Chondrocyte (in vitro differentiated cells): ENCODE measurements around the gene AFDN. TPM values are rescaled to one million over a fixed set of nuclear protein-coding genes. Genes with fewer than 3 reads are reported as not detected.

Experiments used
- DNase-seq: peaks from one replicate; pipeline ENCODE4 v3.0.0; 2021; ENCODE audit warnings: mixed read lengths, low spot score
- H3K27ac Mint-ChIP-seq: one replicate; pipeline ENCODE4 v1.8.0; 2021; ENCODE audit warnings: mild to moderate bottlenecking, moderate library complexity, mixed read lengths; ENCODE audit not compliant: unreplicated experiment
- H3K27me3 Mint-ChIP-seq: 2 replicates; pipeline ENCODE4 v1.8.0; 2021; ENCODE audit warnings: low read depth, mixed read lengths
- H3K36me3 Mint-ChIP-seq: 2 replicates; pipeline ENCODE4 v1.8.0; 2021; ENCODE audit warnings: low read depth, mixed read lengths
- H3K4me1 Mint-ChIP-seq: 2 replicates; pipeline ENCODE4 v1.8.0; 2021; ENCODE audit warnings: low read depth, mild to moderate bottlenecking, mixed read lengths
- H3K4me3 Mint-ChIP-seq: one replicate; pipeline ENCODE4 v1.8.0; 2021; ENCODE audit warnings: mild to moderate bottlenecking, moderate library complexity, mixed read lengths; ENCODE audit not compliant: unreplicated experiment
- H3K9me3 Mint-ChIP-seq: 2 replicates; pipeline ENCODE4 v1.8.0; 2021; ENCODE audit warnings: low read depth, mixed read lengths
- CTCF ChIP-seq: fragments of 200-600 bp; sonication (generic); IDR thresholded peaks from 2 replicates; pipeline ENCODE4 v1.5.0; 2021; ENCODE audit warnings: antibody characterized with exemption, mild to moderate bottlenecking, moderate library complexity
- total RNA-seq: library from RNA; stranded (reverse); gene quantifications from 3 replicates; pipeline ENCODE4 v1.2.1, GENCODE V29; 2021

Gene AFDN
- total RNA-seq, 1 donor from 2014 or later = 45.8 TPM

- Mint-ChIP-seq H3K27ac (no peak overlapping the region), H3K4me3 (no peak overlapping the region), H3K9me3 (no peaks in the 10 kb centered on the region), H3K27me3 (no peaks in the 10 kb centered on the region), H3K4me1 (peaks cover 32% of the 10 kb centered on the region), H3K36me3 (peaks cover 41% of the 10 kb centered on the region)
- no peak for TF ChIP-seq CTCF
- DNase-seq = no peak
Measured at GRCh38 chr6:167952512-167952859, 125.8 kb downstream of the AFDN start.

DNA sequence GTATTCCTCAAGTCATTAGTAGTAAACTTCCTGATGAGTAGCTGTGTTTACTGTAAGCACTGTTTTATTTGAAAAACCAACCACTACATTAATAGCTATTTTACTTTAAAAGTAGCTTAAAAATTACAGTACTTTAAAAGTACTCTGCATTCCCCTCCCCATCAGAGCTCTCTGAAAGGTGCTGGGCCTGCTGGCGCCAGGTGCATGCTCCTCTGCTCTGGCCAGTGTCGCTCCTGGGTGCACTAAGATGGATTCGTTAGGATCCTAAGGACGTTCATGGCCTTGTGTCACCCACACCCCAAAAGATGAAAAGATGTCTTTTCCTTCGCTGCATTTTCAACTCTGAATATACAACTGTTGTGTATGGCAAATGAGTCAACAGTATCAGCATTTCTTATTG lies 126.8 kb downstream of the AFDN start:
- Mint-ChIP-seq H3K4me1 (peaks cover 30% of the 10 kb centered on the region), H3K4me3 (no peak overlapping the region), H3K27ac (no peak overlapping the region), H3K27me3 (no peaks in the 10 kb centered on the region), H3K9me3 (no peaks in the 10 kb centered on the region), H3K36me3 (peaks cover 38% of the 10 kb centered on the region)
- no peak for TF ChIP-seq CTCF
- no peak for DNase-seq

DNA sequence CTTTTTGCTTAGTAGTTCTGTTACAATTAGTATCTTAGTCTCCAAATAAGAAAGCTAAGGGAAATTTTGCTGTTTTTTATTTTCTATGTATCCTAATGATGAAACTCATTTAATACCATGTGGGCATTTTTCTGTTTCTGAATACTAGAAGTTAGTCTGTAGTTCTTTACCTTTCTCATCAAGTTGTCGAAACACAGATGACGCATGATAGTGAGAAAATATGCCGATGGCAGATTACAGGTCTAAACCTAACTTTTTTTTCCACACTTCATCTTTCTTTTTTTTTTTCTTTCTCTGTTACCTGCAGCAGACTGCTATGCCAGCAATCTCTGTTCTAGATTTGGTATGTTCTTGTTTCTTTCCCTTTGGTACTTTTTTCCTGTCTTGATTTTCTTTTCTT lies 127.4 kb downstream of the AFDN start:
- Mint-ChIP-seq H3K27ac (no peak overlapping the region), H3K27me3 (no peaks in the 10 kb centered on the region)
- no peak for DNase-seq

GRCh38 chr6:167956491-167956890 lies 129.8 kb downstream of the AFDN start:
- DNase-seq = no peak
- Mint-ChIP-seq H3K27ac (no peak overlapping the region), H3K9me3 (no peaks in the 10 kb centered on the region), H3K4me1 (peaks cover 15% of the 10 kb centered on the region), H3K4me3 (no peak overlapping the region), H3K36me3 (peaks cover 20% of the 10 kb centered on the region), H3K27me3 (no peaks in the 10 kb centered on the region)
- TF ChIP-seq CTCF = no peak

More for the DNA sequence above, 127.4 kb downstream of the AFDN start:
- no peaks in the 10 kb centered on the region for H3K9me3 Mint-ChIP-seq
- H3K4me3 Mint-ChIP-seq = no peak overlapping the region
- H3K36me3 Mint-ChIP-seq = peaks cover 35% of the 10 kb centered on the region
- no peak for TF ChIP-seq CTCF
- H3K4me1 Mint-ChIP-seq = peaks cover 24% of the 10 kb centered on the region

GRCh38 chr6:167956983-167957492 lies 130.3 kb downstream of the AFDN start:
- H3K27me3 Mint-ChIP-seq = no peaks in the 10 kb centered on the region
- peaks cover 15% of the 10 kb centered on the region for H3K4me1 Mint-ChIP-seq
- DNase-seq = no peak
- TF ChIP-seq CTCF = no peak
- H3K27ac Mint-ChIP-seq = peak overlapping the region; percentile 18
- no peak overlapping the region for H3K4me3 Mint-ChIP-seq
- H3K36me3 Mint-ChIP-seq = peaks cover 15% of the 10 kb centered on the region
- no peaks in the 10 kb centered on the region for H3K9me3 Mint-ChIP-seq
